GM12873 (cell line): ENCODE results near the gene OR6S1.

Source experiments
- TF ChIP-seq, protein P1 (sequence below): IDR thresholded peaks from 2 replicates; pipeline ENCODE4 v1.5.1; 2012; ENCODE audit warnings: low read depth, mild to moderate bottlenecking, moderate library complexity, low read length, control low read depth; ENCODE audit not compliant: insufficient read depth; ENCODE audit errors: missing control alignments

The OR6S1 gene

DNA sequence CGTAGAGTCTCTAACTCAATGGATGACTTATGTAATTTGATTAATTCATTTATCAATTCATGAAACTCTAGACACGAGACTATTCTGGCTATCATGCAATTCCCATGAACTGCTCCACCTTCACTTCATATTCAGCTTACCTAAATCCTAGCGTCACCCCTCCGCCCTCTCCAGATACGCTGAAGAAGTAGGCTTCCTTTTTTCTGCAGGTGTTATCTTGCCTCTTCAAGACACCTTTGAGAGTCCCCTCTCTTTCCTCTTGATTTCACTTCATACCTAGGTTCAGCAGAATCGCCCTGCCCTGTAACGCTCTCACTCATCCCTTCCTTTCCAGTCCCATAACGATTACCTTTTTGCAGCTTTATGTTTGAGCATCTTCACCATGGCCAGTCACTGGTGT, 38.9 kb upstream of the OR6S1 start:
- TF ChIP-seq, protein P1, sequence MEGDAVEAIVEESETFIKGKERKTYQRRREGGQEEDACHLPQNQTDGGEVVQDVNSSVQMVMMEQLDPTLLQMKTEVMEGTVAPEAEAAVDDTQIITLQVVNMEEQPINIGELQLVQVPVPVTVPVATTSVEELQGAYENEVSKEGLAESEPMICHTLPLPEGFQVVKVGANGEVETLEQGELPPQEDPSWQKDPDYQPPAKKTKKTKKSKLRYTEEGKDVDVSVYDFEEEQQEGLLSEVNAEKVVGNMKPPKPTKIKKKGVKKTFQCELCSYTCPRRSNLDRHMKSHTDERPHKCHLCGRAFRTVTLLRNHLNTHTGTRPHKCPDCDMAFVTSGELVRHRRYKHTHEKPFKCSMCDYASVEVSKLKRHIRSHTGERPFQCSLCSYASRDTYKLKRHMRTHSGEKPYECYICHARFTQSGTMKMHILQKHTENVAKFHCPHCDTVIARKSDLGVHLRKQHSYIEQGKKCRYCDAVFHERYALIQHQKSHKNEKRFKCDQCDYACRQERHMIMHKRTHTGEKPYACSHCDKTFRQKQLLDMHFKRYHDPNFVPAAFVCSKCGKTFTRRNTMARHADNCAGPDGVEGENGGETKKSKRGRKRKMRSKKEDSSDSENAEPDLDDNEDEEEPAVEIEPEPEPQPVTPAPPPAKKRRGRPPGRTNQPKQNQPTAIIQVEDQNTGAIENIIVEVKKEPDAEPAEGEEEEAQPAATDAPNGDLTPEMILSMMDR, result no peak

DNA sequence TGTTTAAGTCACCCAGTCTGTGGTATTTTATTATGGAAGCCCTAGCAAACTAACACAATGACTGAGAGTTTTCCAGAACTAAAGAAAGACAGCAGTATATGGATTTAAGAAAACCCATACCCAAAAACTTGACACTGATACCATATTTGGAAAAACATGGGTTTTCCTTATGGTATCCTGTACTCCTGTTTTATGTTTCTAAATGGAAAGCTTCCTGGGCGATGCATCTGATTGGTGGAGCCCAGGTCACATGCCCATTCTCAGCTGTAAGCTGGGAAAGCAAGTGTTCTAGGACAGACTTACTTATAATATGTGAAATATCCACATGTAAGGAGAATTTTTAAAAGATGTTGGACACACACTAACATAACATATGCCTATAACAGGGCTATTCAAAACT, 38.4 kb upstream of the OR6S1 start:
- TF ChIP-seq, protein P1, result no peak

DNA sequence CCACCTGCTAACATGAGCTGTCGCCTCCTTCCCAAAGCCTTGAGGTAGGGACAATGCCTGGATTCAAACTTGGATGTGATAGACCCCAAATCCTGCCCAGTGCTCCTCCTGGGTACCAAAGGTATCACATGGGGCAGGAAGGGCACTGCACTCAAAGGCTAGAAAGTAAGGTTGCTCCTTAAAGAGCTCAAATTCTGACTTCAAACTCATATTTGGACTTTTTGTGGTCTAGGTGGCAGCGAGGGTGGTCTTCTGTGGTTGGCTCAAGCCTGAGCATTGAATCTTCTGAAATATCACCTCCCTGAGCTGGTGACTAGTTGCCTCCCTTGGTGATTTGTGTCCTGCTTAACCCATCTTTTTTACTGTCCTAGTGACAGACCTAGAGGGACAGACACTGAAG, 34.6 kb upstream of the OR6S1 start:
- TF ChIP-seq, protein P1, result no peak

DNA sequence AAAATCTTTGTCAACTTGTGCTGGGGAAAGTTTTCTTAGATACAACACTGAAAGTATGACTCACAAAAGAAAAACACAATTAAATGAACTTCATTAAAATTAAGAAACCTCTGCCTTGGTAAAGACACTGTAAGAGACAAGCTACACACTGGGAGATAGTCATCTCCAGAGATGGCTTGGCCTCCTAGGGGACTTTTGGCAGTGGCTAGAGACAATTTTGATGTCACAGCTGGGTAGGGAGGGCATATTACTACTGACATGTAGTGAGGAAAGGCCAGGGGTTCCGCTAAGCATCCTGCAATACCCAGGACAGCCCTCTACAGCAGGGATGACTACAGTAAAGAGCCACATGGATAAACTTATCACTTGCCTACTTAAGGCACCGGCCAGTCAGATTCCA, 34.2 kb upstream of the OR6S1 start:
- TF ChIP-seq, protein P1, result no peak

DNA sequence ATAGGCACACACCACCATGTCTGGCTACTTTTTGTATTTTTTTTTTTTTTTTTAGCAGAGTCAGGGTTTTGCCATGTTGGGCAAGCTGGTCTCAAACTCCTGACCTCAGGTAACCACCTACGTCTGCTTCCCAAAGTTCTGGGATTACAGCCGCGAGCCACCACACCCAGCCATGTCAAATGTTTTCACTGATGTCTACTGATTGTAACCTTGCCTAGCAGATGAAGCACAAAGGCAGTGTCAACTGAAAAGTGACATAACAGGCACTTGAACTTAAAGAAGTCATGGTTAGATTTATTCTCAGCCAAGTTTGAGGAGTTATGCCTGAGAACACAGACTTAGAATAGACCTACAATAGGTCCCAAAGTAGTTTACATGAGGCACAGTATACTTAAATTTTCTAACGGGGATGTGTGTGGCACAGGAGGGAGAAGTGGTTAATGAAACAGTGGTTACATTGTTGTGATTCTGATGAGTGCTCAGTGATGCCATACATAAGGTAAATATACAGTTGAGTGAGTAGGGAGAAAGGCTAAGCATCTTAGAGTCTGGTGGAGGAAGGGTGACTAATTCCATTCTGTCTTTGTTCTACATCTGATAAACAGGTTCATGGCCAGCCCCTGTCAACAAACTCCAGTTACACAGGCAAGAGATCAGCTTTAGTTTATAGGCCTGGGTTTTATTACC, 30.2 kb upstream of the OR6S1 start:
- TF ChIP-seq, protein P1, result no peak

DNA sequence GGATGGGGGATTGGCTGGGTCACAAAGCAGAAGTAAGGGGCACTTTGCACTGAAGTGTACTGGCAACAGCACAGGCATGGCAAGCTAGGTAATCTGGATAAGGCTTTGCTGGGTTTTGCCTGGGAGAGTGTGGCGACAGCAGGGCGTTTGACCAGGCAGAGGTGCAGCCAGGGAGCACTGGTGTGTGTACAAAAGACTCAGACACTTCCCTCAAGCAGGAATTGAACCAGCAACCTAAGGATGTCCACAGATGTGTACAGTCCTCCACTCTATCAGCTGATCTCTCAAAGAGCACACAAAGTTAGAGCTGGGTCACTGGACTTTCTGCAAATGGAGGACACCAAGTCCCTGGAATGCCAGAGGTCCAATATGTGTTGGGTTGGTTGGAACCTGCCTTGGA, 27.5 kb upstream of the OR6S1 start:
- TF ChIP-seq, protein P1, result no peak

DNA sequence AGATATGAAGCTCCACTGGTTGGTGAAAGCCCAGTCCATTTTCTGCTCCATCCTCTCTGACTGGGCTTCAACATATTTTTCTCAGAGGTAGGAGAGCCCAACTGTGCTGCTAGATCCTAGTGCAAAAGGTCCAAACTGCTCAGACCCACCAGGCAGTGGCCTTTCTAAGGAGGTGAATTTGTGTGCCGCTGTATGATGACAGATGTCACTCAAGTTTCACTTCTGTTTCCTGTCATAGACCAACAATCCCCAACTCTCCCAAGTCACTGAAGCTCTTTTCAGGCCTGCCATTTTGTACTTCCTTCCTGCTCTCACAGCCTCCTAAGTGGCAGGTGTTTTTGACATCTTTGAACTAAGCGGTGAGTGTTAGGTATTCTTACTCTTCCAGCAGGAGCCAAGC, 26.5 kb upstream of the OR6S1 start:
- TF ChIP-seq, protein P1, result no peak
